Endodermal cell (in vitro differentiated cells): ENCODE results near the gene KDELR1. TPM values are rescaled to one million over a fixed set of nuclear protein-coding genes. Genes with fewer than 3 reads are reported as not detected.

ENCODE experiments used
- DNase-seq: peaks from one replicate; pipeline ENCODE4 v3.0.0-alpha.2; 2017
- H3K27ac ChIP-seq: 2 replicates; pipeline ENCODE4 v1.5.1; 2013; ENCODE audit warnings: mild to moderate bottlenecking, low read depth, low read length, moderate library complexity
- H3K27me3 ChIP-seq: 2 replicates; pipeline ENCODE4 v1.6.1; 2013; ENCODE audit warnings: mild to moderate bottlenecking, low read length, moderate library complexity; ENCODE audit not compliant: insufficient read depth, control insufficient read depth, poor library complexity, severe bottlenecking
- H3K36me3 ChIP-seq: 2 replicates; pipeline ENCODE4 v1.7.0; 2013; ENCODE audit warnings: mild to moderate bottlenecking, low read length, moderate library complexity; ENCODE audit not compliant: control insufficient read depth, insufficient read depth
- H3K4me1 ChIP-seq: one replicate; pipeline ENCODE4 v1.7.0; 2013; ENCODE audit warnings: low read length; ENCODE audit not compliant: control insufficient read depth, insufficient read depth
- H3K4me3 ChIP-seq: 2 replicates; pipeline ENCODE4 v1.5.1; 2013; ENCODE audit warnings: mild to moderate bottlenecking, low read length, moderate library complexity
- H3K9ac ChIP-seq: 2 replicates; pipeline ENCODE4 v1.6.1; 2013; ENCODE audit warnings: mild to moderate bottlenecking, low read length, moderate library complexity; ENCODE audit not compliant: poor library complexity, severe bottlenecking; ENCODE audit errors: extremely low read depth
- H3K9me3 ChIP-seq: 2 replicates; pipeline ENCODE4 v1.6.1; 2013; ENCODE audit warnings: mild to moderate bottlenecking, low read length, moderate library complexity; ENCODE audit not compliant: control insufficient read depth
- H3K27ac Mint-ChIP-seq: 2 replicates; pipeline ENCODE4 v1.8.0; 2020; ENCODE audit warnings: mixed read lengths
- H3K27me3 Mint-ChIP-seq: 2 replicates; pipeline ENCODE4 v1.8.0; 2021; ENCODE audit warnings: mild to moderate bottlenecking, mixed read lengths; ENCODE audit not compliant: insufficient read depth
- H3K36me3 Mint-ChIP-seq: 2 replicates; pipeline ENCODE4 v1.8.0; 2020; ENCODE audit warnings: low read depth, mixed read lengths
- H3K4me1 Mint-ChIP-seq: 2 replicates; pipeline ENCODE4 v1.8.0; 2020; ENCODE audit warnings: mixed read lengths
- H3K4me3 Mint-ChIP-seq: 2 replicates; pipeline ENCODE4 v1.8.0; 2020; ENCODE audit warnings: mild to moderate bottlenecking, moderate library complexity, mixed read lengths
- H3K9me3 Mint-ChIP-seq: 2 replicates; pipeline ENCODE4 v1.8.0; 2020; ENCODE audit warnings: mild to moderate bottlenecking, mixed read lengths
- CTCF ChIP-seq: fragments of 200-600 bp; sonication (generic); conservative IDR thresholded peaks from 2 replicates; pipeline ENCODE4 v1.5.0; 2021; ENCODE audit warnings: antibody characterized with exemption, mild to moderate bottlenecking
- WGBS, 2 experiments: methylation state at CpG; one replicate each; pipeline versions ENCODE4 v1.1.5 to v1.1.7; 2013; ENCODE audit warnings: missing lambda C conversion rate in 2 of 2, mixed read lengths in 1 of 2; ENCODE audit not compliant: insufficient coverage in 1 of 2, insufficient read length in 1 of 2; 5-methylcytosine and 5-hydroxymethylcytosine counted together
- total RNA-seq, 2 donors: library from RNA; stranded (reverse); fragmentation: NEBNext Ultra II Directional in 1 of 2; extraction: Animal tissue kit (Norgen Biotek cat#: 25700) in 1 of 2; gene quantifications; 2 replicates in 1 of 2; 3 replicates in 1 of 2; pipeline ENCODE4 v1.2.1, GENCODE V29; 2021

Gene KDELR1
- total RNA-seq, 2 donors from 2014 or later, result 227 to 285 TPM

DNA sequence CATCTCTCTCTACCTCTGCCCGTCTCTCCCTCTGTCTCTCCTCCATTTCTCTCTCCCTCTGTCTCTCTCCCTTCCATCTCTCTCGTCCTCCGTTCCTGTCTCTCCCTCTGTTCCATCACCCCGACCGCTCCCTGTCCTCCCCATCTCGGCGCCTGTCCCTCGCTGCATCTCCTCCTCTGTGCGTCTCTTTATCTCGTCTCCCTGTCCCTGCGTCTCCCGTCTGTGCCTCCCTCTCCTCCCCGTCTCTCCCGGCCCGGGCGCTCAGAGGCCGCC is 6.7 kb upstream of the KDELR1 start:
- no peak overlapping the region for H3K27ac Mint-ChIP-seq
- 16 to 23% methylated on average over 7 to 17 of the region's 17 CpGs for WGBS, 2 experiments
- no peaks in the 10 kb centered on the region for H3K36me3 Mint-ChIP-seq
- H3K4me1 Mint-ChIP-seq, result peaks cover 13% of the 10 kb centered on the region
- Histone ChIP-seq H3K9ac (peak overlapping the region; percentile 53), H3K4me3 (peak overlapping the region; percentile 85), H3K36me3 (no peaks in the 10 kb centered on the region), H3K27ac (no peak overlapping the region), H3K9me3 (no peaks in the 10 kb centered on the region), H3K27me3 (peaks cover 44% of the 10 kb centered on the region), H3K4me1 (no peaks in the 10 kb centered on the region)
- peaks cover 51% of the 10 kb centered on the region for H3K27me3 Mint-ChIP-seq
- DNase-seq, result peak; percentile 67
- no peak for TF ChIP-seq CTCF
- no peaks in the 10 kb centered on the region for H3K9me3 Mint-ChIP-seq
- peak overlapping the region; percentile 63 for H3K4me3 Mint-ChIP-seq

DNA sequence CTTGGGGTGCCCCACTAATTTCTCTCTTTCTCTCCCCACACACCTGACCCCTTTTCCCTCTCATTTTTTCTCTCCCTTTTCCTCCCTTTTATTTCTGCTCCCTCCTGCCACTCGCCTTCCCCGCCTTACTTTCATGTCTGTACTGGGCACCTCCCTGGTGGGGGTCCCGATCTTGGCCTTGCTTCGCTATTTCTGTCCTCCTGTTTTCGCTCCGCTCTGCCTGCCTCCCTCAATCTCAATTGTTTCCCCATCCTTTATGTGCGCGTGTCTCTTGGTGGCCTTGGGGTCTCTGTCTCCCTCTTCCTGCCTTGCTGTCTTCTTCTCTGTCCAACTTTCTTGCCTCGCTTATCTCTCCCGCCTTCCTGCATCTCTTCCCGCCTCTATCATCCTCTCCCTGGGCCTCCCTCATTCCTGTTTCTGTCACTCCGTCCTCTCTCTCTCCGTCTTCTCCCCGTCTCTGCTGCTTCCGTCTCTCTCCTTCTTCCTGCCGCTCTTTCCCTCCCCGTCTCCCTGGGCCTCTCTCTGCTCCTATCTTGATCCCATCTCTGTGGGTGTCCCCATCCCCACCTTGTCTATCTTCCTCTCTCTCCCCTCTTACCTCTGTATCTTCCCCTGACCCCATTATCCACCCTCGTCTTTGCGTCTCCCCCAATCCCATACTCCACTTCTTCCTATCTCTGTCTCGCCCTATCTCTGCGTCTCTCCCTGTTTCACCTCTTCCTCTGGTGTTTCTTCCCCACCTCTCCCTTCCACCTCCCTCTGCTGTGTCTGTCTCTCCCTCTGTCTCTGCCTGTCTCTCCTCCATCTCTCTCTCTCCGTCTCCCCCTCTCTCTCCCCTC is 6.1 kb upstream of the KDELR1 start:
- Histone ChIP-seq H3K9me3 (no peaks in the 10 kb centered on the region), H3K27ac (no peak overlapping the region), H3K36me3 (no peaks in the 10 kb centered on the region), H3K4me3 (peak overlapping the region; percentile 85), H3K4me1 (no peaks in the 10 kb centered on the region), H3K9ac (peak overlapping the region; percentile 53), H3K27me3 (peaks cover 44% of the 10 kb centered on the region)
- TF ChIP-seq CTCF, result no peak
- H3K4me1 Mint-ChIP-seq, result peaks cover 13% of the 10 kb centered on the region
- peak overlapping the region; percentile 63 for H3K4me3 Mint-ChIP-seq
- peaks cover 57% of the 10 kb centered on the region for H3K27me3 Mint-ChIP-seq
- H3K9me3 Mint-ChIP-seq, result no peaks in the 10 kb centered on the region
- WGBS, 2 experiments, result 78 to 81% methylated on average over 22 of the region's 22 CpGs
- H3K36me3 Mint-ChIP-seq, result no peaks in the 10 kb centered on the region
- no peak overlapping the region for H3K27ac Mint-ChIP-seq
- no peak for DNase-seq

DNA sequence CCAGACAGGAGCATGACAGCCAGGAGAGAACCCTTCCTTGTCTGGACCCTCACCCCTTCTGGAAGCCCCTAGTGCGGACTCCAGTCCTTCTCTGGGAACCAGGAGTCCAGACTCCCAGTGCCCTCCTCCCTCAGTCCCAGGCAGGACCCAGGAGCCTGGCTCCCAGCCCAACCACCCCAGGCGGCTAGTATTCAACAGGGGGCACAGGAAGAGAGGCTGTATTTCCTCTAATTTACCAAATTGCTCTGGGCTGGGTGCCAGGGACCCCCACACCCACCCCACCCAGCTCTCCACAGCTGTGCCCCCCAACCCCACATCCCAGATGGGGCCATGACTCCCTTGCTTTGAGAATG is 5.4 kb upstream of the KDELR1 start:
- no peak overlapping the region for H3K27ac ChIP-seq
- Mint-ChIP-seq H3K27me3 (peaks cover 60% of the 10 kb centered on the region), H3K4me1 (peaks cover 13% of the 10 kb centered on the region), H3K36me3 (no peaks in the 10 kb centered on the region), H3K4me3 (no peak overlapping the region), H3K9me3 (no peaks in the 10 kb centered on the region), H3K27ac (no peak overlapping the region)
- 80 to 100% methylated on average over 1 to 2 of the region's 2 CpGs for WGBS, 2 experiments
- TF ChIP-seq CTCF, result no peak
- DNase-seq, result no peak
- no peaks in the 10 kb centered on the region for H3K4me1 ChIP-seq
- no peaks in the 10 kb centered on the region for H3K36me3 ChIP-seq
- no peak overlapping the region for H3K4me3 ChIP-seq
- no peak overlapping the region for H3K9ac ChIP-seq
- H3K9me3 ChIP-seq, result no peaks in the 10 kb centered on the region
- peaks cover 44% of the 10 kb centered on the region for H3K27me3 ChIP-seq
